Left ventricle myocardium inferior (tissue), 1 donor: ENCODE results near the gene ATXN3. TPM values are rescaled to one million over a fixed set of nuclear protein-coding genes. Genes with fewer than 3 reads are reported as not detected.

Source experiments
- DNase-seq: peaks from one replicate; pipeline ENCODE4 v3.0.0-alpha.2; 2020
- H3K27ac ChIP-seq: fragments of 200-600 bp; replicated peaks from 2 replicates; pipeline ENCODE4 v1.8.0; 2021
- H3K27me3 ChIP-seq: fragments of 200-600 bp; 2 replicates; pipeline ENCODE4 v1.8.0; 2021; ENCODE audit warnings: low read depth
- H3K36me3 ChIP-seq: fragments of 200-600 bp; 2 replicates; pipeline ENCODE4 v1.8.0; 2021
- H3K4me1 ChIP-seq: fragments of 200-600 bp; 2 replicates; pipeline ENCODE4 v1.8.0; 2021
- H3K4me3 ChIP-seq: fragments of 200-600 bp; 2 replicates; pipeline ENCODE4 v1.8.0; 2021; ENCODE audit warnings: mild to moderate bottlenecking, moderate library complexity
- H3K9me3 ChIP-seq: fragments of 200-600 bp; replicated peaks from 2 replicates; pipeline ENCODE4 v1.8.0; 2021
- CTCF ChIP-seq: fragments of 200-600 bp; IDR thresholded peaks from 2 replicates; pipeline ENCODE4 v1.8.0; 2021; ENCODE audit warnings: antibody characterized with exemption, mild to moderate bottlenecking, borderline replicate concordance
- intact Hi-C: fragments of 100-400 bp; cut with micrococcal nuclease; formaldehyde crosslinking; loops from one replicate; pipeline ENCODE4 v1.11.0; 2022
- total RNA-seq: library from RNA; stranded (reverse); fragmentation: NEBNext Ultra II Directional; extraction: Animal tissue kit (Norgen Biotek cat#: 25700); gene quantifications from one replicate; pipeline ENCODE4 v1.2.1, GENCODE V29; 2021
- donor health status: DM: no; HTN: yes; CAD: no; lungs with severe emphysema.

Gene ATXN3
- total RNA-seq, 1 donor from 2014 or later = 15.7 TPM

GRCh38 chr14:92121670-92122350 lies 15.4 kb upstream of the ATXN3 start, which contains the start of the genes CPSF2 and NDUFB1:
CPSF2 (plus strand) TSS chr14:92121969; CDS start chr14:92130985, 9,016 bp downstream.
NDUFB1 (minus strand) TSS chr14:92121706; CDS start chr14:92117637, 4,069 bp downstream.
- Histone ChIP-seq H3K4me3 (peak within 1 kb of the TSS; percentile 97), H3K27me3 (no peaks in the 10 kb centered on the region), H3K4me1 (peaks cover 84% of the 10 kb centered on the region), H3K36me3 (peaks cover 33% of the 10 kb centered on the region), H3K27ac (peak within 1 kb of the TSS; percentile 99), H3K9me3 (no peaks in the 10 kb centered on the region)
- TF ChIP-seq CTCF = peak; percentile 17
- intact Hi-C loops = no loop called here
- DNase-seq = peak; percentile 90

GRCh38 chr14:92121207-92121669 lies 14.9 kb upstream of the ATXN3 start:
- peak overlapping the region; percentile 99 for H3K27ac ChIP-seq
- DNase-seq = peak; percentile 64
- intact Hi-C loops = no loop called here
- no peak for TF ChIP-seq CTCF
- peaks cover 33% of the 10 kb centered on the region for H3K36me3 ChIP-seq
- H3K4me3 ChIP-seq = peak overlapping the region; percentile 97
- no peaks in the 10 kb centered on the region for H3K9me3 ChIP-seq
- H3K4me1 ChIP-seq = peaks cover 87% of the 10 kb centered on the region
- H3K27me3 ChIP-seq = no peaks in the 10 kb centered on the region

- Histone ChIP-seq H3K27ac (no peak overlapping the region), H3K36me3 (peaks cover under 1% of the 10 kb centered on the region), H3K4me1 (peaks cover 37% of the 10 kb centered on the region), H3K4me3 (no peak overlapping the region), H3K27me3 (no peaks in the 10 kb centered on the region), H3K9me3 (no peaks in the 10 kb centered on the region)
- DNase-seq = no peak
- no peak for TF ChIP-seq CTCF
- intact Hi-C loops = no loop called here
These were observed 3.1 kb upstream of the ATXN3 start for GRCh38 chr14:92109490-92109889.

- Histone ChIP-seq H3K27me3 (no peaks in the 10 kb centered on the region), H3K36me3 (no peaks in the 10 kb centered on the region), H3K4me1 (peaks cover 42% of the 10 kb centered on the region), H3K27ac (no peak overlapping the region), H3K4me3 (no peak overlapping the region), H3K9me3 (no peaks in the 10 kb centered on the region)
- intact Hi-C loops = no loop called here
- DNase-seq = no peak
- TF ChIP-seq CTCF = no peak
These were observed 2.2 kb upstream of the ATXN3 start for GRCh38 chr14:92108345-92109254.

- no peaks in the 10 kb centered on the region for H3K36me3 ChIP-seq
- peak; percentile 63 for DNase-seq
- no peaks in the 10 kb centered on the region for H3K9me3 ChIP-seq
- no peak for TF ChIP-seq CTCF
- no peaks in the 10 kb centered on the region for H3K27me3 ChIP-seq
- intact Hi-C loops = no loop called here
- peak overlapping the region; percentile 99 for H3K27ac ChIP-seq
- H3K4me1 ChIP-seq = peaks cover 58% of the 10 kb centered on the region
- peak overlapping the region; percentile 97 for H3K4me3 ChIP-seq
These were observed 564 bp downstream of the ATXN3 start for GRCh38 chr14:92105893-92106142.
